GM12878 (cell line): ENCODE results near the gene SLFN5.

ENCODE experiments used
- CTCF ChIP-seq, 3 experiments: IDR thresholded peaks in 2 of 3; conservative IDR thresholded peaks in 1 of 3; 2 replicates each; pipeline ENCODE4 v1.5.1; 2011; ENCODE audit warnings: low read depth in 3 of 3, low read length in 3 of 3, mild to moderate bottlenecking in 3 of 3, control low read depth in 2 of 3, moderate library complexity in 2 of 3, inconsistent platforms in 1 of 3, mixed read lengths in 1 of 3; ENCODE audit not compliant: control insufficient read depth in 2 of 3, insufficient read depth in 1 of 3; ENCODE audit errors: extremely low read depth in 1 of 3
- EP300 ChIP-seq, 2 experiments: fragments of 150-350 bp in 1 of 2; IDR thresholded peaks; 2 replicates each; pipeline ENCODE4 v1.6.1; 2011 to 2012; ENCODE audit warnings: low read depth in 2 of 2, low read length in 2 of 2, borderline replicate concordance in 1 of 2, improper control_type of control experiment in 1 of 2, inconsistent platforms in 1 of 2; ENCODE audit not compliant: control insufficient read depth in 1 of 2
- PKNOX1 ChIP-seq: fragments of 450-650 bp; IDR thresholded peaks from 2 replicates; pipeline ENCODE4 v1.6.1; 2016; ENCODE audit warnings: mild to moderate bottlenecking

- TF ChIP-seq CTCF (IDR thresholded peaks at IDR 0.05 in 2 of 3, conservative IDR thresholded peaks at IDR 0.05 in 1 of 3; ENCODE audit: control insufficient read depth in 2 of 3, extremely low read depth in 1 of 3, insufficient read depth in 1 of 3, low read depth in 3 of 3, low read length in 3 of 3), result no peak
- no peak for TF ChIP-seq EP300 (IDR thresholded peaks at IDR 0.05; ENCODE audit: borderline replicate concordance in 1 of 2, control insufficient read depth in 1 of 2, low read depth in 2 of 2, low read length in 2 of 2)
- no peak for TF ChIP-seq PKNOX1
These were observed 43.4 kb downstream of the SLFN5 start for GRCh38 chr17:35286120-35286781.
